H1 (cell line): ENCODE measurements around the gene NPFFR2.

ENCODE experiments used
- CHD7 ChIP-seq: fragments of 300-600 bp; sonication (generic); IDR thresholded peaks from 2 replicates; pipeline ENCODE4 v1.7.1; 2012; ENCODE audit warnings: low read length, moderate library complexity, mild to moderate bottlenecking, inconsistent platforms; ENCODE audit not compliant: insufficient replicate concordance
- CTCF ChIP-seq, 3 experiments: IDR thresholded peaks; 1 replicate in 2 of 3; 2 replicates in 1 of 3; pipeline versions ENCODE4 v1.5.1 to v1.6.1; 2011; ENCODE audit warnings: low read length in 3 of 3, mild to moderate bottlenecking in 3 of 3, inconsistent platforms in 2 of 3, low read depth in 1 of 3, moderate library complexity in 1 of 3; ENCODE audit not compliant: insufficient read depth in 1 of 3; ENCODE audit errors: control extremely low read depth in 1 of 3
- EP300 ChIP-seq, 2 experiments: IDR thresholded peaks; 1 replicate in 1 of 2; 2 replicates in 1 of 2; pipeline ENCODE4 v1.6.1; 2011 to 2012; ENCODE audit warnings: low read depth in 2 of 2, low read length in 2 of 2, mild to moderate bottlenecking in 2 of 2, borderline replicate concordance in 1 of 2, inconsistent platforms in 1 of 2, moderate library complexity in 1 of 2
- EZH2 ChIP-seq: fragments of 200-600 bp; sonication (generic); IDR thresholded peaks from 2 replicates; pipeline ENCODE4 v1.7.1; 2012; ENCODE audit warnings: low read depth, mild to moderate bottlenecking, moderate library complexity, low read length, inconsistent platforms; ENCODE audit not compliant: severe bottlenecking
- GABPA ChIP-seq: IDR thresholded peaks from 2 replicates; pipeline ENCODE4 v1.6.1; 2011; ENCODE audit warnings: mild to moderate bottlenecking, low read length, moderate library complexity, borderline replicate concordance; ENCODE audit not compliant: insufficient read depth
- MAFK ChIP-seq: IDR thresholded peaks from 2 replicates; pipeline ENCODE4 v1.6.1; 2012; ENCODE audit warnings: low read depth, mild to moderate bottlenecking, improper control_type of control experiment, low read length
- NRF1 ChIP-seq: IDR thresholded peaks from 2 replicates; pipeline ENCODE4 v1.6.1; 2011; ENCODE audit warnings: mild to moderate bottlenecking, low read depth, low read length, improper control_type of control experiment
- POLR2A ChIP-seq, 2 experiments: IDR thresholded peaks; 1 replicate in 1 of 2; 2 replicates in 1 of 2; pipeline ENCODE4 v1.6.1; 2011; ENCODE audit warnings: low read depth in 2 of 2, low read length in 2 of 2, mild to moderate bottlenecking in 2 of 2; ENCODE audit errors: control extremely low read depth in 1 of 2
- POLR2AphosphoS5 ChIP-seq: IDR thresholded peaks from 2 replicates; pipeline ENCODE4 v1.6.1; 2011; ENCODE audit warnings: low read depth, low read length
- RNF2 ChIP-seq: fragments of 200-900, 300-1000 bp; sonication (generic); IDR thresholded peaks from 2 replicates; pipeline ENCODE4 v1.7.1; 2016; ENCODE audit warnings: borderline replicate concordance, low read depth, mild to moderate bottlenecking, antibody characterized with exemption, low read length; ENCODE audit not compliant: poor library complexity, severe bottlenecking; ENCODE audit errors: missing control alignments

GRCh38 chr4:72055566-72055965 lies 23.8 kb downstream of the NPFFR2 start:
- TF ChIP-seq EP300 (IDR thresholded peaks at IDR 0.05; ENCODE audit: borderline replicate concordance in 1 of 2, low read depth in 2 of 2, low read length in 2 of 2) = no peak
- no peak for TF ChIP-seq CHD7
- no peak for TF ChIP-seq GABPA
- TF ChIP-seq EZH2 = no peak
- TF ChIP-seq RNF2 = no peak
- no peak for TF ChIP-seq CTCF (IDR thresholded peaks at IDR 0.05; ENCODE audit: control extremely low read depth in 1 of 3, insufficient read depth in 1 of 3, low read depth in 1 of 3, low read length in 3 of 3)
- no peak for TF ChIP-seq NRF1
- no peak for TF ChIP-seq POLR2A (IDR thresholded peaks at IDR 0.05; ENCODE audit: control extremely low read depth in 1 of 2, low read depth in 2 of 2, low read length in 2 of 2)
- no peak for TF ChIP-seq POLR2AphosphoS5
- no peak for TF ChIP-seq MAFK
